K562 (cell line): ENCODE data around the gene OR10D3.

Experiments
- ARNT ChIP-seq, 2 experiments: fragments of 450-650 bp; IDR thresholded peaks; 2 replicates each; pipeline ENCODE4 v1.6.1; 2016; ENCODE audit warnings: mild to moderate bottlenecking in 1 of 2
- CBX8 ChIP-seq: fragments of 200-600 bp; sonication (generic); IDR thresholded peaks from 2 replicates; pipeline ENCODE4 v1.6.1; 2012; ENCODE audit warnings: borderline replicate concordance, mixed run types, low read depth, mild to moderate bottlenecking, moderate library complexity, mixed read lengths, low read length, control low read depth, inconsistent platforms; ENCODE audit not compliant: poor library complexity, severe bottlenecking; ENCODE audit errors: extremely low read depth
- TF ChIP-seq, protein P1 (sequence below), 3 experiments: IDR thresholded peaks in 2 of 3; conservative IDR thresholded peaks in 1 of 3; 2 replicates each; pipeline ENCODE4 v1.5.1; 2011 to 2012; ENCODE audit warnings: low read length in 3 of 3, mild to moderate bottlenecking in 3 of 3, control low read depth in 2 of 3, improper control_type of control experiment in 1 of 3, inconsistent platforms in 1 of 3, low read depth in 1 of 3, mixed read lengths in 1 of 3, moderate library complexity in 1 of 3; ENCODE audit not compliant: insufficient read depth in 2 of 3

- TF ChIP-seq, protein P1, sequence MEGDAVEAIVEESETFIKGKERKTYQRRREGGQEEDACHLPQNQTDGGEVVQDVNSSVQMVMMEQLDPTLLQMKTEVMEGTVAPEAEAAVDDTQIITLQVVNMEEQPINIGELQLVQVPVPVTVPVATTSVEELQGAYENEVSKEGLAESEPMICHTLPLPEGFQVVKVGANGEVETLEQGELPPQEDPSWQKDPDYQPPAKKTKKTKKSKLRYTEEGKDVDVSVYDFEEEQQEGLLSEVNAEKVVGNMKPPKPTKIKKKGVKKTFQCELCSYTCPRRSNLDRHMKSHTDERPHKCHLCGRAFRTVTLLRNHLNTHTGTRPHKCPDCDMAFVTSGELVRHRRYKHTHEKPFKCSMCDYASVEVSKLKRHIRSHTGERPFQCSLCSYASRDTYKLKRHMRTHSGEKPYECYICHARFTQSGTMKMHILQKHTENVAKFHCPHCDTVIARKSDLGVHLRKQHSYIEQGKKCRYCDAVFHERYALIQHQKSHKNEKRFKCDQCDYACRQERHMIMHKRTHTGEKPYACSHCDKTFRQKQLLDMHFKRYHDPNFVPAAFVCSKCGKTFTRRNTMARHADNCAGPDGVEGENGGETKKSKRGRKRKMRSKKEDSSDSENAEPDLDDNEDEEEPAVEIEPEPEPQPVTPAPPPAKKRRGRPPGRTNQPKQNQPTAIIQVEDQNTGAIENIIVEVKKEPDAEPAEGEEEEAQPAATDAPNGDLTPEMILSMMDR (IDR thresholded peaks at IDR 0.05 in 2 of 3, conservative IDR thresholded peaks at IDR 0.05 in 1 of 3; ENCODE audit: insufficient read depth in 2 of 3, low read depth in 1 of 3, low read length in 3 of 3), result no peak
- TF ChIP-seq CBX8 (no peak), ARNT (IDR thresholded peaks at IDR 0.05) (no peak)
Measured at GRCh38 chr11:124222407-124222806, 39.3 kb downstream of the OR10D3 start.
